BE2C (cell line): ENCODE measurements around the gene SOX10.
A peak's percentile ranks its signal among the peaks of the same experiment; 100 is the strongest.
"Not testable (repeated sequence)": the region's sequence is repeated elsewhere in the genome, so short reads cannot be mapped to it uniquely, and the experiment has no call there.

Source experiments
- DNase-seq: peaks from one replicate; pipeline ENCODE4 v3.0.0-alpha.2; 2020
- H3K27me3 ChIP-seq: fragments of 250-450 bp; sonication (Bioruptor Pico); 2 replicates; pipeline ENCODE4 v1.5.1; 2020; ENCODE audit warnings: mild to moderate bottlenecking
- H3K36me3 ChIP-seq: fragments of 250-450 bp; sonication (Bioruptor Pico); 2 replicates; pipeline ENCODE4 v1.5.1; 2020; ENCODE audit warnings: mild to moderate bottlenecking
- H3K4me1 ChIP-seq: fragments of 250-450 bp; sonication (Bioruptor Pico); 2 replicates; pipeline ENCODE4 v1.5.1; 2020
- H3K4me3 ChIP-seq: 2 replicates; pipeline ENCODE4 v1.5.1; 2011; ENCODE audit warnings: low read depth, low read length
- H3K9me3 ChIP-seq: fragments of 250-450 bp; sonication (Bioruptor Pico); 2 replicates; pipeline ENCODE4 v1.5.1; 2020
- CTCF ChIP-seq: IDR thresholded peaks from 2 replicates; pipeline ENCODE4 v1.5.1; 2012; ENCODE audit warnings: mild to moderate bottlenecking, low read depth, low read length

Gene SOX10

GRCh38 chr22:37959231-37959825 lies 25.0 kb downstream of the SOX10 start:
- H3K4me3 ChIP-seq = no peak overlapping the region
- no peaks in the 10 kb centered on the region for H3K27me3 ChIP-seq
- no peaks in the 10 kb centered on the region for H3K9me3 ChIP-seq
- no peak for TF ChIP-seq CTCF
- H3K4me1 ChIP-seq = no peaks in the 10 kb centered on the region
- peaks cover 64% of the 10 kb centered on the region for H3K36me3 ChIP-seq
- no peak for DNase-seq

DNA sequence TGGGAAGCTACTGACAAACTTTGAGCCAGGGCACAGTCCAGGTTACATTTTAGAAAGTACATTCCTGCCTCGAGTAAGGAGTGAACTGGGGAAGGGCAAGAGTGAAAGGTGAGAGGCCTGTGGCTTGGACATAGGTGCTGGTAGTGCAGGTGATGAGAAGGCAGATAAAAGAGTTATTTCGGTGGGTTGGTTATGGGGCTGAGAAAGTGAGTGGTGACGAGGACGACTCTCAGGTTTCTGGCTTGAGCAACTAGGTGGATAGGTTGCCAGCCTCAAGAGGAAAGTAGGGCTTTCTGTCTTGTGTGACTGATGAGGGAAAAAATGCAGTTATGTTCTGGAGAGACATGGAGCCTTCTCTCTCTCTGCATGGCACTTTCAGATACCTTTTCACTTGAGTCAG lies 27.1 kb downstream of the SOX10 start:
- TF ChIP-seq CTCF = no peak
- peaks cover 53% of the 10 kb centered on the region for H3K36me3 ChIP-seq

DNA sequence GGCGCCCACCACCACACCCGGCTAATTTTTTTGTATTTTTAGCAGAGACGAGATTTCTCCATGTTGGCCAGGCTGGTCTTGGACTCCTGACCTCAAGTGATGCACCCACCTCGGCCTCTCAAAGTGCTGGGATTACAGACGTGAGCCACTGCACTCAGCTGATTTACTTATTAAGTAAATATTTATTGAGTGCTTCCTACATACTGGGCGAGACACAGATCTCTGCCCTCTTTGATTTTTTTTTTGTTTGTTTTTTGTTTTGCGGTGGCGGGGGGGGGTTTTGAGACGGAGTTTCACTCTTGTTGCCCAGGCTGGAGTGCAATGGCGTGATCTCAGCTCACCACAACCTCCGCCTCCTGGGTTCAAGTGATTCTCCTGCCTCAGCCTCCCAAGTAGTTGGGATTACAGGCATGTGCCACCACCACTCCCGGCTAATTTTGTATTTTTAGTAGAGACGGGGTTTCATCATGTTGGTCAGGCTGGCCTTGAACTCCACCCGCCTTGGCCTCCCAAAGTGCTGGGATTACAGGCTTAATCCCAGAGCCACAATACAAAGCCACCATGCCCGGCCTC lies 28.4 kb downstream of the SOX10 start:
- H3K4me3 ChIP-seq, DNase-seq, H3K27me3 ChIP-seq, H3K4me1 ChIP-seq, H3K9me3 ChIP-seq: not testable (repeated sequence)
- H3K36me3 ChIP-seq = peaks cover 39% of the 10 kb centered on the region

More for the DNA sequence above, 27.1 kb downstream of the SOX10 start:
- Histone ChIP-seq H3K9me3 (no peaks in the 10 kb centered on the region), H3K27me3 (no peaks in the 10 kb centered on the region), H3K4me3 (no peak overlapping the region), H3K4me1 (no peaks in the 10 kb centered on the region)
- DNase-seq = no peak

- Histone ChIP-seq H3K4me3 (peak overlapping the region; percentile 97), H3K27me3 (no peaks in the 10 kb centered on the region), H3K4me1 (no peaks in the 10 kb centered on the region), H3K36me3 (peaks cover 28% of the 10 kb centered on the region), H3K9me3 (no peaks in the 10 kb centered on the region)
- TF ChIP-seq CTCF = no peak
- no peak for DNase-seq
These were observed 29.7 kb downstream of the SOX10 start for GRCh38 chr22:37954686-37955085.

DNA sequence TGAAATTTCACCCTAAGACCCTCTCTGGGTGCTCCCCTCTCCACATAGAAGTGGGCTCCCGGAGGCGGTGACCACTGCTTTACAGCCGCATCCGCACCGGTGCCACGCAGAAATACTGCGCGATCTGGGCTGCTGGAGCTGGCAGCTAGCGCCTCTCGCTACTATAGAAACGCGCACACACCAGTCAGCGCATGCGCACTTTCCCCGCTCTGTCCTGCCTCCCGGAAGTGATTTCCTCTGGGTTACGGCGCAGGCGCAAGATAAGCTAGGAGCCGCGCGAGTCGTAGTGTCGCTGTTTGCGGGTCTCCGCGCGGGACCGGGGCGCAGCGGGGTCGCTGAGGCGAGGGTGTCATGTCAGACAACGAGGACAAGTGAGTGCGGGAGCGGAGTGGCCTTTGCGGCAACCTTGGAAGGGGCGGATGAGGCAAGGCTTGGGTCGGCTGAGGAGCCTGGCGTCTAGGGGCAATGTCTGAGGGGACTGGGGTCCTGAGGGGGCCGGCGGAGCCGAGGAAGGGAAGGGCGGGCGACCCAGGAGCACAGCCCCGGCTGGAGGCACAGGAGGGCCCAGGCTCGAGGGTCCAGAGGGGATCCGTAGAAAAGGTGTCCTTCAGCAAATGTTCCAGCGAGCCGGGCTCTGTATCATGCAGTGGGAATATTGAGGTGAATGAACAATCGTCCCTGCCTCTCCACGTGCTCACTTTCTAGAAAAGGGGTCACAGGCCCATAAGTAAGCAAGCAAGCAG lies 30.7 kb downstream of the SOX10 start, which contains the start of the genes C22orf23 and POLR2F:
C22orf23 (minus strand) TSS at position 165 of the 743 bp plus-strand sequence. CDS start 452 bp downstream, outside the sequence.
POLR2F (plus strand) TSS at position 263 of the 743 bp plus-strand sequence; CDS start at position 352, 89 bp downstream.
- H3K9me3 ChIP-seq = no peaks in the 10 kb centered on the region
- TF ChIP-seq CTCF = no peak
- H3K36me3 ChIP-seq = peaks cover 18% of the 10 kb centered on the region
- H3K4me1 ChIP-seq = no peaks in the 10 kb centered on the region
- peak within 1 kb of the TSS; percentile 97 for H3K4me3 ChIP-seq
- DNase-seq = peak; percentile 97
- H3K27me3 ChIP-seq = no peaks in the 10 kb centered on the region

DNA sequence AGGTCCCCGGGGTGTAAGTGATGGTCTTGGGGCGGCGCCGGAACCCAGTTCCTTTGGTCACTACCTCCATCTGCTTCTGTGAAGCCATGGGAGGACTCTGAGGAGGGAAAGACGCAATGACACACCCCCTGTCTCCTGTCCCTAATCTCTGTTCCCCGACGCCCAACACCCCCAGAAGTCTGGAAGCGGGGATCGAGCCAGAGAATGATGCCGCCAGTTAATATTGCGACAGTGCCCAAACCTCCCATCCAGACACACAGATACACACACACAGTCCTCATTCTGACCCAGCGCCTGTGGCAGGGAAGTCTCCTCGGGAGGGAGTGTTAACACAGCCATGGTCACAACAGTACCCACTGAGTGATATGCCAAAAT lies 31.3 kb downstream of the SOX10 start:
- no peak for DNase-seq
- H3K4me1 ChIP-seq = no peaks in the 10 kb centered on the region
- H3K4me3 ChIP-seq = peak overlapping the region; percentile 97
- peaks cover 14% of the 10 kb centered on the region for H3K36me3 ChIP-seq
- no peaks in the 10 kb centered on the region for H3K27me3 ChIP-seq
- H3K9me3 ChIP-seq = no peaks in the 10 kb centered on the region
- TF ChIP-seq CTCF = no peak

DNA sequence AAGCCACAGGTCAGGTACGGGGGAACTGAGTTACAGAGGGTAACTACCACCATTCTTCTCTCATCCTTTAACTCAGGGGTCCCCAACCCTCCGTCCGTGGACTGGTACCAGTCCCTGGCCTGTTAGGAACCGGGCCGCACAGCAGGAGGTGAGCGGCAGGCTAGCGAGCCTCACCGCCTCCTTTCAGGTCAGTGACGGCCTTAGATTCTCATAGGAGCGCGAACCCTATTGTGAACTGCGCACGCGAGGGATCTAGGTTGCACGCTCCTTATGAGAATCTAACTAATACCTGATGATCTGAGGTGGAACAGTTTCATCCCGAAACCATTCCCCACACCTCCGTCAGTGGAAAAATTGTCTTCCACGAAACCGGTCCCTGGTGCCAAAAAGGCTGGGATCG lies 31.7 kb downstream of the SOX10 start:
- H3K36me3 ChIP-seq = peaks cover 12% of the 10 kb centered on the region
- H3K4me1 ChIP-seq, H3K27me3 ChIP-seq, DNase-seq, H3K9me3 ChIP-seq: not testable (repeated sequence)
- H3K4me3 ChIP-seq = peak overlapping the region; percentile 97
